NT2/D1 (cell line): Measurements from ENCODE around the gene SHISA7.

Source experiments
- YY1 ChIP-seq: IDR thresholded peaks from 2 replicates; pipeline ENCODE4 v1.6.1; 2011; ENCODE audit not compliant: insufficient read length, insufficient read depth
- ZNF274 ChIP-seq: IDR thresholded peaks from 2 replicates; pipeline ENCODE4 v1.6.1; 2011; ENCODE audit warnings: mild to moderate bottlenecking, low read depth, low read length

DNA sequence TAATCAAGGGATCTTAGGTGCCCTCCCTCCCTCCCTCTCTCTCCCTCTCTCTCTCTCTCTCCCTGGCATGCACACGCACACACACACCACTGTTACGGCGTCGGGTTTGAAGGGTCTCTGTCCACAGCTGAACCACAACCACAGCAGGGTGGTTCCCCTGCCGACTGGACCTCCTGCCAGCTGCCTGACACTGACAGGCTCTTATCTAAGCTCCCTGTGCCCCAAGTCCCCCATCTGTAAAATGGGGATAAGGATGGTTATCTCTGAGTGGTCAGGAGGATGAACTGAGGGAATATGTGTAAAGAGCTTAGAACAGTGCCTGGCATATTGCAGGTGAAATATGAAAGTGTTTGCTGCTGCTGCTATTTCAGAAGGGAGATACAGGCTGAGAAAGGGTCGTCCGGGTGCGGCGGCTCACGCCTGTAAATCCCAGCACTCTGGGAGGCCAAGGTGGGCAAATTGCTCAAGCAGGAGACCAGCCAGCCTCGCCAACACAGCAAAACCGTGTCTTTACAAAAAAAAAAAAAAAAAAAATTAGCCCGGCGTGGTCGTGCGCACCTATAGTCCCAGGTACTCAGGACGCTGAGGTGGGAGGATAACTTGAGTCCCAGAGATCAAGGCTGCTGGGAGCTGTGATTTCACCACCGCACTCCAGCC is 852 bp upstream of the SHISA7 start:
- no peak for TF ChIP-seq YY1
- TF ChIP-seq ZNF274: no peak
